Kidney epithelial cell (primary cell): ENCODE results near the gene ATG4C. TPM values are rescaled to one million over a fixed set of nuclear protein-coding genes. Genes with fewer than 3 reads are reported as not detected.
A peak's percentile ranks its signal among the peaks of the same experiment; 100 is the strongest.

Experiments used
- DNase-seq: peaks from one replicate; pipeline ENCODE4 v3.0.0-alpha.2; 2010; ENCODE audit warnings: low read depth
- H3K27me3 ChIP-seq: 2 replicates; pipeline ENCODE4 v1.6.0; 2011; ENCODE audit warnings: low read length; ENCODE audit not compliant: control insufficient read depth, insufficient read depth
- H3K36me3 ChIP-seq: 2 replicates; pipeline ENCODE4 v1.5.1; 2011; ENCODE audit warnings: low read length; ENCODE audit not compliant: control insufficient read depth, insufficient read depth
- H3K4me3 ChIP-seq: 2 replicates; pipeline ENCODE4 v1.5.1; 2011; ENCODE audit warnings: low read depth, mild to moderate bottlenecking, control low read depth, low read length
- total RNA-seq: library from RNA; depleted of rRNA; stranded (reverse); fragments of >200 nt; gene quantifications from 2 replicates; pipeline ENCODE4 v1.2.3, GENCODE V29; 2015
- TF ChIP-seq, protein P1 (sequence below): IDR thresholded peaks from 2 replicates; pipeline ENCODE4 v1.5.1; 2011; ENCODE audit warnings: mild to moderate bottlenecking, moderate library complexity, low read length, control low read depth, inconsistent platforms; ENCODE audit not compliant: insufficient read depth, poor library complexity, severe bottlenecking

Gene ATG4C
- total RNA-seq, 1 donor from 2014 or later = 5.6 TPM

DNA sequence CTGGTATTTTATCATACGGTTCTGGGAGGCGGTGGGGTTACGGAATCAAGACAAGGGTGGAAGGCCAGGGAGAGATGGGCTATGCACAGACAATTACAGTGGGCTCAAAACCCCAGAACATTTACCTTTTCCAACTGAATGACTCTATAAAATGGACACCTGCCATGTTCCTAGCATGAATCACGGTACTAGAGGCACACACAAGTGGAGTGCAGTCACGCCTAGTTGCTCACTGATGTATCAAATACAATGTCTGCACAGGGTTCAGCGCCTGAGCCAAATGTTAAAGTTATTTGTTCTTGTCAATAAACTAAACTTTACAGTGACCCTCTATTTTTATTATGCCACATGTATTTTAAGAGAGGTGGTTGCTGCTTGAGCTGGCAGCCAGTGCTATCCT is 121.4 kb downstream of the ATG4C start:
- Histone ChIP-seq H3K36me3 (no peaks in the 10 kb centered on the region), H3K4me3 (no peak overlapping the region), H3K27me3 (no peaks in the 10 kb centered on the region)
- peak; percentile 45 for DNase-seq
- TF ChIP-seq, protein P1, sequence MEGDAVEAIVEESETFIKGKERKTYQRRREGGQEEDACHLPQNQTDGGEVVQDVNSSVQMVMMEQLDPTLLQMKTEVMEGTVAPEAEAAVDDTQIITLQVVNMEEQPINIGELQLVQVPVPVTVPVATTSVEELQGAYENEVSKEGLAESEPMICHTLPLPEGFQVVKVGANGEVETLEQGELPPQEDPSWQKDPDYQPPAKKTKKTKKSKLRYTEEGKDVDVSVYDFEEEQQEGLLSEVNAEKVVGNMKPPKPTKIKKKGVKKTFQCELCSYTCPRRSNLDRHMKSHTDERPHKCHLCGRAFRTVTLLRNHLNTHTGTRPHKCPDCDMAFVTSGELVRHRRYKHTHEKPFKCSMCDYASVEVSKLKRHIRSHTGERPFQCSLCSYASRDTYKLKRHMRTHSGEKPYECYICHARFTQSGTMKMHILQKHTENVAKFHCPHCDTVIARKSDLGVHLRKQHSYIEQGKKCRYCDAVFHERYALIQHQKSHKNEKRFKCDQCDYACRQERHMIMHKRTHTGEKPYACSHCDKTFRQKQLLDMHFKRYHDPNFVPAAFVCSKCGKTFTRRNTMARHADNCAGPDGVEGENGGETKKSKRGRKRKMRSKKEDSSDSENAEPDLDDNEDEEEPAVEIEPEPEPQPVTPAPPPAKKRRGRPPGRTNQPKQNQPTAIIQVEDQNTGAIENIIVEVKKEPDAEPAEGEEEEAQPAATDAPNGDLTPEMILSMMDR = no peak

DNA sequence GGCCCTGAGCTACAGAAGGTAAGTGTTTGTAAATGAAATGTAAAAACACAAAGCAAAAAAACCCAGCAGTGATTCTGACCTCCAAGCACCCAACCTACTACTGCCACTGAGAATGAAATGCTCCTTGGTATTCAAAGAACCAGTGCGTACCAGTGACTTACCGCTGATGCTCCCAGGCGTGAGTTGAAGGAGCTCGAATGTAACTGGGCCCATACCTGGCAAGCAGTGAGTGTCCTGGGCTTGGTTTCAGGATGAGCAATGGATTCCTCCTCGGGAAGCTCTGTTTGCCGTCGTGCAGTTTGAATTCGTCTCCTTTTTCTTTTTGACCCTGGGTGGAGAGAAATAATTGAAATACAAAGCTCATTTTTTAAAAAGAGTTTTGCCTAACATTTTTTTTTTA is 121.9 kb downstream of the ATG4C start:
- H3K27me3 ChIP-seq = no peaks in the 10 kb centered on the region
- no peak for DNase-seq
- H3K36me3 ChIP-seq = no peaks in the 10 kb centered on the region
- TF ChIP-seq, protein P1 = no peak
- H3K4me3 ChIP-seq = no peak overlapping the region

DNA sequence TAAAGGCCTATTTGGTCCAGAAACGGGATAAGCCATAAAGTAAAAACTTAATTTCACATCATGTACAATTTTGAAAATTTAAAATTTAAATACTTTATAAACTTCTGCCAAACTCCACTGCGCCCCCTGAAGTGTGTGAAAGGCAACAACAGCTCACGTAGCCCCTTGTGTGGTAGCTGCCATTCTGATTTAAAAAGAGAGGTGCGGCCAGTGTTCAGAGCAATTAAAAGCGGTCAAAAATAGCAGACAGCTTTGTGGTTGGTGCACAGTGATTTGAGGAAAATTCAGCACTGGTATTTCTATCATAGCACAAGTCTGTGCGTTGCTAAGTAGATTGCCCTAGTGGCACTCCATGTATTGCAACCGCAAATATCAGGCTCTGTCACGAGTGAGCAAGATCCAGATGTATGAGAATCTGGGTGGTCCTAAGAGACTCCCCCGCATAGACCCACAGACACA is 122.5 kb downstream of the ATG4C start:
- DNase-seq = no peak
- H3K4me3 ChIP-seq = no peak overlapping the region
- no peaks in the 10 kb centered on the region for H3K36me3 ChIP-seq
- no peaks in the 10 kb centered on the region for H3K27me3 ChIP-seq
- TF ChIP-seq, protein P1 = peak; percentile 50

DNA sequence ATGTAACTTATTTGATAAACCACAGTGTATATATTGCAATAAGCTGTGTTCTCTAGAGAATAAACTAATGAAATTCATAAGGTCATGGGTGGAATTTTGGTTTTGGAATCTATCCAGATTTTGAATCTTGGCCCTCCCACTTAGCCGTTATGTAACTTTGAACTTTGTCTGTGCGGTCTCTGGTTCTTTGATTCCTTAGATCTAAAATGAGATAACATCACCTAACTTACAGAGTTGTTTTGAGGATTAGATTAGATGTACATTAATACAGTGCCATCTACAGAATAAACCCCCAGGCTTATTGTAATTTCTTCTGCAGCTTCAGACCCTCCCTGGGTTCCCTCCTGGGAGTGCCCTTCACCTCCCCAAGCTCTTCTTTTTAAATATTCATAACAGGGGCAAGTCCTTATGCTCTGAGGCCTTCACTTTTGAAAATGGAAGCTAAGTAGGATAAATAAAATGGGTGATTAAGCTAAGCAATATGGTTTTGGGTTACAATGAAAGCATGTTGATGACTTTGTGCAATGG is 124.3 kb downstream of the ATG4C start:
- no peaks in the 10 kb centered on the region for H3K36me3 ChIP-seq
- no peak overlapping the region for H3K4me3 ChIP-seq
- peaks cover 2% of the 10 kb centered on the region for H3K27me3 ChIP-seq
- no peak for DNase-seq
- TF ChIP-seq, protein P1 = no peak

DNA sequence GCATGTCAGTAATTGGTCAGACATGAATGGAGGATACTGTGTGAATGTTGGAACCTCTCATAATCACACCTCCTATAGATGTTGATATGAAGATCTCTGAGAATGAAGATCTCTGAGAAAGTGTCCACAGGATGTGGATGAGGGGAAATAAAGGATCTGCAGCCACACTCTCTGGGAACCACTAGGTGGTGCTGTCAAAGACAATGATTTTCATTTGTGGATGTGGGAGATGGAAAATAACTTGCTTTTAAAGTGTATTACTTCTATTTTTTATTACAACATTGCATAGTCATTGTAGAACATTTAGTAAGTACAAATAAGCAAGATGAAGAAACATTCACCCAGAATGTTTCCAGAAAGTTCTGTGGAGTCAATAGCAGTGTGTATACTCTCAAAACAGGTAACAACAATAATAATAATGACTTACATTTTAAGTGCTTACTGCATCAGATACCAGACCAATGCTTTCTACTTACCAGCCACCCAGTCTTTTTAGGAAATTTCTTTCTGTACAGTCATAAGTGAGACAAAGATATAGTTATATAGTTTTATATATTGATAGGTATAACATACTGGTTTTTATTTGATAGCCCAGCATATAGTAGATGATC is 128.2 kb downstream of the ATG4C start:
- H3K4me3 ChIP-seq = no peak overlapping the region
- DNase-seq = no peak
- H3K36me3 ChIP-seq = no peaks in the 10 kb centered on the region
- H3K27me3 ChIP-seq = peaks cover 2% of the 10 kb centered on the region
- TF ChIP-seq, protein P1 = peak; percentile 69

Other genes starting within 250 kb of the ATG4C start
- not detected in 2 replicates for gene ANGPTL3, start 186.6 kb upstream of the ATG4C start, total RNA-seq
- gene DOCK7, start 95.7 kb upstream of the ATG4C start, total RNA-seq = 40.6 and 43.5 TPM in 2 replicates